GM19328 (cell line): ENCODE measurements around the gene PARP16.

Source experiments
- ATAC-seq: cut with Tn5 transposase; IDR thresholded peaks from one replicate; pipeline ENCODE4 v1.9.1; 2021; ENCODE audit warnings: mild to moderate bottlenecking, moderate library complexity; ENCODE audit not compliant: unreplicated experiment

The PARP16 gene

DNA sequence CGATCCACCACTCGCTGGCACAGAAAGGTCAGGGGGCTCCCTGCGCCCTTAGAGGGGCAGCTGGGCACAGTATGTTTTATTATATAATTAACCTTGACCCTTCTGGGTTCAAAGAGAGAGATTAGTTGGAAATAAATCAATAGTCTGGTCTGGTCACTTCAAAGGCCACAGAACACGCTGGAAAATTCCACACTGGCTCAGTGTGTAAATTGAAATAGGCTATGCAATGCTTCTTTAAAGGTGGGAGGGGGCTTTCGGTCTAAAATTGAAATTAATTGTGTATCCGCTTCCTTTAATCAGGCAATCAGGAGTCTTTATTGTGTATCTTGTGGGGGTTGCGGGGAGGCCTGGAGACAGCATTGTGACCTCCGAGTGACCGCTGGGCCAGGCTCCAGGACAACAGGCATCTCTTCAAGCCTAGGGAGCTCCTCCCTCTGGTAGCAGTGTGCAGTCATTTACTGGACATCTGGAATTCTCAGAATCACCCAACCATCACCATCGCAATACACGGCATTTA, 25.8 kb upstream of the PARP16 start:
- ATAC-seq: no peak

DNA sequence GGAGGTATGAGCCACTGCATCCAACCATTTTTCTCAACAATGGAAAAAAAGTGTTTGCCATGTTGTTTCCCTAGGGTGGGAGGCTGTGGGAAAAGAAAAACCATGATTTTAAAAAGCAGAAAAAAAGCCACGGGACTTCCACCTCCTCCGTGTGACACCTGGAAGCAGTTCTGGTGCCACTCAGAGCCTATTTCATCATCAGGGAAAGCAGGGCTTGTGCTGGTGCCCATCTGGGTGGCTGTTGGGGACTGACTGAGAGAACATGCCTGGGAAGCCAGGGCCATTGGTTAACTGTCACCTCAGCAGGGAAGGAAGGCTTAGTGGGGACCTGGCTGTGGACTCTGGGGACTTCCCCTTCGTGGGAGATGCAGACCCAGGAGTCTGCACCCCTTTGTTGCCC, 25.1 kb upstream of the PARP16 start:
- ATAC-seq: no peak

DNA sequence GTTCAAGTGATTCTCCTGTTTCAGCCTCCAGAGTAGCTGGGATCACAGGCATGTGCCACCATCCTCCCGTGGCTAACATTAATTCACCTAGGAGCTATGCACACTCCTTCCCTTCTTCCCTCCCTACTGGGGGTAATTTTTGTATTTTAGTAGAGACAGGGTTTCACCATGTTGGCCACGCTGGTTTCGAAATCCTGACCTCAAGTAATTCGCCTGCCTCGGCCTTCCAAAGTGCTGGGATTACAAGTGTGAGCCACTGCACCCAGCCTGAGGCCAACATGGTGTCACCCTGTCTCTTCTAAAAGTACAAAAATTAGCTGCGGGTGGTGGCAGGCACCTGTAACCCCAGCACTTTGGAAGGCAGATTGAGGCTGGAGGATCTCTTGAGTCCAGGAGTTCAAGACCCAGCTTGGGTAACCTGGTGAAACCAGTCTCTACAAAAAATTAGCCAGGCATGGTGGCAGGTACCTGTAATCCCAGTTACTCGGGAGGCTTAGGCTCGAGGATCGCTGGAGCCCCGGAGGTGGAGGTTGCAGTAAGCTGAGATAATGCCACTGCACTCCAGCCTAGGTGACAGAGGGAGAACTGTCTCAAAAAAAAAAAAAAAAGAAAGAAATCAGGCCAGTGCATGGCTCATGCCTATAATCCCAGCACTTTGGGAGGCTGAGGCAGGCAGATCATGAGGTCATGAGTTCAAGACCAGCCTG, 23.9 kb upstream of the PARP16 start:
- ATAC-seq: no peak

DNA sequence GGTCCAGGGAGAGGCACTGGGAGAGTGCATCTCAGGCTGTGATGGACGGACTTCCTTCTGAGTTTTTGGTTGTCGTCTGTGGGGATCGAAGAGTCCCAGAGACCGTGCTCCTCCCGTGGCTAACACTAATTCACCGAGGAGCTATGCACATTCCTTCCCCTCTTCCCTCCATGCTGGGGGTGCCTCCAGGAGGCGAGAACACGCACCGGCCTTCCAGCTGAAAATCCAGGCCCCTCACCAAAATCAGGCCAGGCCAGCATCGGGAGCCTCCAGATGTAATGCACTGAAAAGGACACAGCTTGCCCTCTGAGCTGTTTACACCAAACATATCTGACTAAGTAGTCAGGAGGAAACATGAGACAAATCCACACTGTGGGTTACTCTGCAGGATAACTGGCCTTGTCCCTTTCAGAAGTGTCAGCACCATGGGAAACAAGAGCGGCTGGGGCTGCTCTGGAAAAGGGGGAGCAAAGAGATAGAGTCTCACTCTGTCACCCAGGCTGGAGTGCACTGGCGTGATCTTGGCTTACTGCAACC, 23.3 kb upstream of the PARP16 start:
- no peak for ATAC-seq

DNA sequence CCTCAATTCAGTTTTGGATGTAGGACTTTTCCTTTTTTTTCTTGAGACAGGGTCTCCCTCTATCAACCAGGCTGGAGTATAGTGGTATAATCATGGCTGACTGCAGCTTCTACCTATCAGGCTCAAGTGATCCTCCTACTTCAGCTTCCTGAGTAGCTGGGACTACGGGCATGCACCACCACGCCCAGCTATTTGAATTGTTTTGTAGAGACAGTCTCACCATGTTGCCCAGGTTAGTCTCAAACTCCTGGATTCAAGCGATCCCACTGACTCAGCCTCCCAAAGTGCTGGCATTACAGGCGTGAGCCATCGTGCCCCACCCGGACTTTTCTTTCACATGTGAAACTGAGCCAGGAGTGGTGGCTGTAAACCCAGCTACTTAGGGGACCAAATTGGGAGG, 21.3 kb upstream of the PARP16 start:
- ATAC-seq: no peak

DNA sequence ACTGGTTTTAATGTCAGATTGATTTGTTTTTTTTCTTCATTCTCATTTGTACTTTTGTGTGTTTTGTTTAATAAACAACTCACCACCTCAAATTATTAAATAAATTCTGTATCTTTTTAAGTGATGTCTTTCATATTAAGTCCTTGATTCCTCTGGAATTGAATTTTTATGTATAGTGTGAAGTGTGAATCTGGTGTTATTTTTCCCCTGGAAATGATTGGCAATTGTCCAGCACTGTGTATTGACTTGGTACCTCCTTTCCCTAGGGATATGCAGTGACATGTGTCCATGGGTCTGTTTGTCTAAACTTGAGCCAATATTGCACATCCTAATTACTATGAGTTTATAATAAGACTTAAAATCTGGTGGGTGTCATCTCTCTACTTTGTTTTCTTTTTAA, 19.9 kb upstream of the PARP16 start:
- no peak for ATAC-seq

DNA sequence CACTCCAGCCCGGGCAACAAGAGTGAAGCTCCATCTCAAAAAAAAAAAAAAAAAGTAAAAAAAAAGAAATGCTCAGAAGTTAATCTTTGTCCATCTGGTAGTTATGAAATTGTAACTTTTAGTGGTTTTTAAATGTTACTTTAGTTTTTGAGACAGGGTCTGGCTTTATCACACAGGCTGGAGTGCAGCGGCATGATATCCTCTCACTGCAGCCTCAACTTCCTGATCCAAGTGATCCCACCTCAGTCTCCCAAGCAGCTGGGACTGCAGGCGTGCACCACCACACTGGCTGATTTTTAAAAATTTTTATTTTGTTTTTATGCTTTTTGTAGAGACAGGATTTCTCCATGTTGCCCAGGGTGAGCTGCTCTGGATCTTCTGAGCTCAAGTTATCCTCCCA, 19.1 kb upstream of the PARP16 start:
- no peak for ATAC-seq

DNA sequence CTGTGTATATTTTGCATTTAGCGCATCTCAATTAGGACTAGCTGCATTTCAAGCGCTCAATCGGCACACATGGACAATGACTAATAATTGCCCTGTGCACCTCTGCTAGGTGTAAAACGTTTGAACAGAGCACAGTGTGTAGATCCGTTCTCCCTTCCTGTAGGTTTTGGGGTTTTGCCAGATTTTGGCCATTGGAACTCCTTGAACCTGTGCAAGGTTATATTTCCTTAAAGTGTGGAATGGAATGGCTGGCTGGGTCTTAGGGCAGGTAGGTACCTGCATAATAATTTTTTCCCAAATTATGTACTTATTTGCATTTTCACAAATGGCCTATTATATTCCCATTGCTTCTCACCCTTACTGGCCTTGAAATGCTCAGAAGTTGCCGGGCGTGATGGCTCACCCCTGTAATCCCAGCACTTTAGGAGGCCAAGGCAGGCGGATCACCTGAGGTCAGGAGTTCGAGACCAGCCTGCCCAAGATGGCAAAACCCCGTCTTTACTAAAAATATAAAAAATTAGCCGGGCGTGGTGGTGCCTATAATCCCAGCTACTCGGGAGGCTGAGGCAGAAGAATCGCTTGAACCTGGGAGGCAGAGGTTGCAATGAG, 18.6 kb upstream of the PARP16 start:
- no peak for ATAC-seq

DNA sequence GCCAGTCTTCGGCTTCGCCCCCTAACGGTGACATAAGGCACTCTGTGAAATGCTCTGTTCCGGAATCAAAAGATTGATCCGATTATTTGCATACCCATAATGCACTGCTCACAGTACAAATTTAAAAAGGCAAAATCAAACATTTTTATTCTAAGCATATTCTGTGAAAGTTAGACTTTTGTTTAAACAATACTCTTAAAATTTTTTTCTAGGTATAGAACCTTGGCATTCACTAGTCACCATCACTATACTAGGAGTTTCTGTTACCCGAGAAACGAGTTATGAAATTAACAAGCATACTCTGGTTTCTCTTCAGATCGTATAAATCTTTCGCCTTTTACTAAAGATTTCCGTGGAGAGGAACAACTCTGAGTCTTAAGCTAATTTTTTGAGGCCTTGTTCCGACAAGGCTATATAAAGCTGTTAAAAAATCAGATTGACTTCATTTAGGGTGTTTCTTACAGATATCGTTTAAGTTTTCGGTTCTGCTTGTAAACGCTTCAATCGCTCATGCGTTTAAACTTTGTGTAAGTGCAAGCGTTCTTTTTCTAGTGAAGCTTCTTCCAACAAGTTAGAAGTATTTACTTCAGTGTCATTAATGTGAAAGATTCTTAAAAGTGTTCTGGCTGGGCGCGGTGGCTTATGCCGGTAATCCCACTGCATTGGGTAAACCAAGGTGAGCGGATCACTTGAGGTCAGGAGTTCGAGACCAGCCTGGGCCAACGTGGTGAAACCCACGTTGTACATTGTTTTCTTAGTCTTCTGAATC, 17.9 kb upstream of the PARP16 start, which contains the start of gene RNU5B-1:
Gene RNU5B-1, plus strand, starts transcription at position 297 of the 769 bp plus-strand sequence.
- peak; percentile 57 for ATAC-seq

DNA sequence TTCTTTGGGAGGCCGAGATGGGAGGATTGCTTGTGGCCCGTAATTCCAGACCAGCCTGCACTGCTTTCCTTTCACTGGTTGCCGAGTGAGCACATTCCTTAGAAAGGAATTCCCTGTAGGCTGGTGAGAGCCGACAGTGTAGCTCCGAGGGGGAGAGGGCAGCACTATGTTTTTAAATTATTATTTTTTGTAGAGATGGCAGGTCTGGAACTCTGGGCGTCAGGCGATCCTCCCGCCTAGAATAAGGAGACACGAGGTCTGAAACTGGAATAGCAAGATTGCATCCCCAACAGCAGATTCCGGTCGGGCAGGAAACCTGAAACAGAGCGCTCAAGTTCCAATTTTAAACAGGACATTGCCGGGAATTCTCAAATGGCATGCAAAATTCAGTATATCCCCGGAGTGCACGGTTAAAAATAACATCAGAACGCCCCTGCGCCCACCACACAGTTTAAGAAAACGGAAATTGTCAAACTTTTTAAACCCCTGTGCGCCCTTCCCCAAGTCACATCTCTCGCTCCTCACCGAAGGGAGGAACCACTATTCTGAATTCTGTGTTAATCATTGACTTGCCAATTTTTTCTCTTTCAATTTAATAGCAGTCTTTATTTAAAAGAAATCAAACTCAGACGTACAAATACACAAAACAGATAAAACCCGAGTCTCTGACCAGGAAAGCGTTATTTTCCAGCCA, 17.2 kb upstream of the PARP16 start:
- no peak for ATAC-seq

DNA sequence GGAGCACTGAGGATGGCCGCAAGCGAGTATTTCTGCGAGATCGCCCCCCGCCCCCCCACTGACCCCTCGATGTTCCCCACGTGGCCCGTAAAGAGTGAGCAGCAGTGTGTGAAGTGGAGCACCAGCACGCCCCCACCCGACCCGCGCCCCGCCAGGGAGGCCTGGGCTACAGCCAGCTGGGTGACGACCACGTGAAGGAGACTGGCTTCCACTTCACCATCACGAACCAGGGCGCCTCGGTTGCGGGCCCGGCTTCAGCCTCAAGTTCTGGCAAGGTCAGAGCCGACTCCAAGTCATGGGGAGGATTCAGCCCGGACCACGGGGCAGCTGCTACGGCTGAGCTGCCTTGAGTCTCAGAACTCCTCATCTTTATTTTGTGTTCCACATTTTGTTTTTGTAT, 15.4 kb upstream of the PARP16 start:
- ATAC-seq: no peak

DNA sequence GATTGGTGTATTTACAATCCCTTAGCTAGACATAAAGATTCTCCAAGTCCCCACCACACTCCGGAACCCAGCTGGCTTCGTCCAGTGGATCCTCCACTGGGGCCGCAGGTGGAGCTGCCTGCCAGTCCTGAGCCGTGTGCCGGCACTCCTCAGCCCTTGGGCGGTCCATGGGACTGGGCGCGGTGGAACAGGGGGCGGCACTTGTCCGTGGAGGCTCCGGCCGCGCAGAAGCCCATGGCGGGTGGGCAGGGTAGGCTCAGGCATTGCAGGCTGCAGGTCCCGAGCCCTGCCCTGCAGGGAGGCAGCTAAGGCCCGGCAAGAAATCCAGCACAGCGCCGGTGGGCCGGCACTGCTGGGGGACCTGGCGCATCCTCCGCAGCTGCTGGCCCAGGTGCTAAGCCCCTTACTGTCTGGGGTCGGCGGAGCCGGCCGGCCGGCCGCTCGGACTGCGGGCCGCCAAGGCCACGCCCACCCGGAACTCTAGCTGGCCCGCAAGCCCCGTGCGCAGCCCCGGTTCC, 14.3 kb upstream of the PARP16 start:
- ATAC-seq: no peak

DNA sequence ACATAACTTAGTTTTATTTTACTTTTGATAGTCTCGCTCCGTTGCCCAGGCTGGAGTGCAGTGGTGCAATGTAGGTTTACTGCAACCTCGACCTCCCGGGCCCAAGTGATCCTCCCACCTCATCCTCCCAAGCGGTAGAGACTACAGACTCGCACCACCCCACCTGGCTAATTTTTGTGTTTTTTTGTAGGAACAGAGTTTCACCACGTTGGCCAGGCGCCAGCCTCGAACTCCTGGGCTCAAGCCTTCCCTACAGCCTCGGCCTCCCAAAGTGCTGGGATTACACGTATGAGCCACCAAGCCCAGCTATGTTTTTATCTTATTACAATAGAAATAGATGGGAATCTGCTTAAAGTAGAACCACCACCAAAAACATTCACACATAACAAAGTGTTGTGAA, 12.0 kb upstream of the PARP16 start:
- ATAC-seq: no peak

DNA sequence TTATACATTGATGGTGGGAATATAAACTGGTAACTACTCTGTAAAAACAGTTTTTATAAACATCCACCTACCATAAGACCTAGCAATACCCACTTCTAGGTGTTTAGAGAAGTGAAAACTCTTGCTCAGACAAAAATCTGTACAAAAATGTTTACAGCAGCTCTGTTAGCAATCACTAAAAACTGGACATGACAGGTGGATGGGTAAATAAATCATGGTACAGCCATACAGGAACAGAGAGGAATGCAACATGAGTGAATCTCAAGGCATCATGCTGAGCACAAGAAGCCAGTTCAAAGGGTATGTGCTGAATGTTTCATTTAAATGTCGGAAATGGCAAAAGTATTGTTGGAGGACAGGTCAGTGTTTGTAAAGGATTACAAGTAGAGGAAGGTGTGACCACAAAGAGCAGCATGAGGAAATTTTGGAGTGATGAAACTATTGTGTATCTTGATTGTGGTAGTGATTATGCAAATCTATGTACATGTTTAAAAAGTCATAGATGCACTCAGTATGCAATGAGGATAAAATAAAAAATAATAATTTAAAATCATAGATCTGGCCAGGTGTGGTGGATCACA, 6.3 kb upstream of the PARP16 start:
- no peak for ATAC-seq

DNA sequence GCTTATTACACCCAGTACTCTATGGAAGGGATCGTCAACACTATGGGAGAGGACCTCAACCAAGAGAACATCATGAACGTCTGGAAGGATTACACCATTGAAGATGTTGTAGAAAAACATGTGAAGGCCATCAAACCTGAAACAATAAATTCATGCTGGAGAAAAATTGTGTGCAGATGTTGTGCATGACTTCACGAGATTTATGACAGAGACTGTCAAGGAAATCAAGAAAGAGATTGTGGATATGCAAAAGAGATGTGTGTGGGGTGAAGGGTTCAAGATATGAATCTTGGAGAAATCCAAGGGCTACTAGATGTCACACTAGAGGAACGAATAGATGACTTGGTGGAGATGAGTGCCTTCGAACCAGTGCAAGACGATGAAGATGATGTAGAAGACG, 3.5 kb upstream of the PARP16 start:
- ATAC-seq: no peak

DNA sequence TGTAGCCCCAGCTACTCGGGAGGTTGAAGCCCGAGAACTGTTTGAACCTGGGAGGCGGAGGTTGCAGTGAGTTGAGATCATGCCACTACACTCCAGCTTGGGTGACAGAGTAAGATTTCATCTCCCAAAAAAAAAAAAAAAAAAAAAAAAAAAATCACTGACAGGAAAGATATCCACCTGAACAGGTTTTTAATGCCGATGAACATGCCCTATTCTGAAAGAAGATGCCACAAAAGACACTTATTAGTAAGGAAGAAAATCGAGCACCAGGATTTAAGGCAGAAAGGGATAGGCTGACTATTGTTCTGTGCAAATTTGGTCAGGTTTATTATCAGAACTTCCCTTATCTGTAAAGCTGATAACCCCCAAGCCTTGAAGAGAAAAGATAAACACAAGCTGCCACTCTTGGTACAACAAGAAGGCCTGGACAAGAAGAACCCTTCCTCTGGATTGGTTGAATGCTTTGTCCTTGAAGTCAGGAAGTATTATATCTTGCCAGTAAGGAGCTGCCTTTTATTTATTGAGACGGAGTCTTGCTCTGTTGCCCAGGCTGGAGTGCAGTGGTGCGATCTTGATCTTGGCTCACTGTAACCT, 2.7 kb upstream of the PARP16 start:
- no peak for ATAC-seq

DNA sequence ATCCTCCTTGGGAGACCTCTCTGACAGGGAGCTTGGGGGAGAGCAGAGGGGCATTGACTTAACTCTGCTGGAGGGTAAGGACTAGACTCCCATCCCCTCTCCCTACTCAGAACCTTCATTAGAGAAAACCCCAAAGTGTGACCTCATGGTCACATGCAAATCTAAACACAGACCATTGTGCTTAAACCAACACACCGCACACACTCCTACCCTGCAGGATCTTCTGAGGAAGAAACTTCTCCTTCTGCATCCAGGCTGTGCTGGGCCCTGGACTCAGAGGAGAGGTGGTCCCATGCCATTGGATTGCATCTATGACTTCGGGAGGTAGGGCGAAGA, 805 bp upstream of the PARP16 start:
- no peak for ATAC-seq

DNA sequence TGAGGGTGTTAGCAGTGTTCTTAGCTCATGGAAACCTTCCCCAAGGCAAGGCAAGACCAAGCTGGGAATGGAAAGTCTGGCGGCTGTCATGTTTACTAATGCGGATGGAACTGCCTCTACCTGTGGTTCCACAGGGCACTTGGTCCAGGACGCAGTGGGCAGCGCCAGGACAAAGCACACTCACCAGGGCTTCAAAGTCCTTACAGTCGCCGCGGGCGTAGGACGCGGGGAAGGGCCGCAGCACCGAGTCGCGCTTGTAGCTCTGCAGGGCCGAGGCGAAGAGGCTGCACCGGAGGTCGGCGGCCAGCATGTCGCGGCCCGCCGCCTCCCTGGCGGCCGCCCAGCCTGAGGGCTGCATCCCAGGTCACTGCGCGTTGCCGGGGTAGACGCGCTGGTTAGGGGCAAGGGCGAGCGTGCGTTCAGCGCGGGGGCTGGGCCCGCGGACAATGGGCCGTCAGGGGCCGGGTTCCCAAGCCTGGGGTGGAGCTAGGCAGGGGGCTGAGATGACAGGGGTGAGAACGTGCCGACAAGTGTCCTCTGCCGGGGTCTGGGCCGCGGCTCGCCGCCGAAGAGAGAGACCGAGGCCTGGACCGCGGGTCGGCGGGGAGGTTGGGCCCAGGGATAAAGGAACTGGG, 497 bp downstream of the PARP16 start:
- ATAC-seq: peak; percentile 21

DNA sequence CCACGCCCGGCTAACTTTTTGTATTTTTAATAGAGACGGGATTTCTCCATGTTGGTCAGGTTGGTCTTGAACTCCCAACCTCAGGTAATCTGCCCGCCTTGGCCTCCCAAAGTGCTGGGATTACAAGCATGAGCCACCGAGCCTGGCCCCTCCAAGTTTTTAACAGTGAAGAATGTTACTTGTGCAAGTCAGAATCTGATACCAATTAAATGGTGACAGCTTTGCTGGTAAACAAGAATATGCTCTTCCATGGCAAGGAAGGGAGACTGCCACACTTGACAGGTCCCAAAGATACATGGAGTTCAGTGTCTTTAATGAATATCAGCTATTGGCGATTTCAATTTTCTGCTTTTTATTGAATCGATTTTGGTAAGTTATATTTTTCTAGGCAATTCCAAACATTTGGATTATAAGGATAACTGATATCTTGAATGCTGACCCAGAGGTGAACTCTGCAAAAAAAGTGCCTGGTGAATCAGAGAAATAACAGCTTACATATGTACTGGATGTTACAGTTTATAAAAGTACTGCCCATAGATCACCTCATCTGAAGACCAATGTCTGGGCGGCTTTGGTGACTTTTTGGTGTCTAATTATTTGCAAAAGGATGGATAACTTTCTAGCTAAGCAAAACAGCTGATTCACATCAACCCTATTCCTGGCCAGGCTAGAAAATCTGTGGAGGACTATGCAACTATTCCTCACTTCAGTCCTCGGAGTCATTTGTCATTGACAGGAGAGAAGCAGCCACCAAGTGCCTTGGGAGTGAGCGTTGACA, 1.2 kb downstream of the PARP16 start:
- ATAC-seq: no peak
